GM12878 (cell line): ENCODE measurements around the gene APCDD1L. TPM values are rescaled to one million over a fixed set of nuclear protein-coding genes. Genes with fewer than 3 reads are reported as not detected.

ENCODE experiments used
- ATAC-seq: fragments of 200-7000 bp; cut with Tn5 transposase; 3 replicates; pipeline ENCODE4 v1.9.1; 2020; ENCODE audit warnings: mild to moderate bottlenecking, moderate library complexity
- BruUV-seq: library from RNA; stranded (reverse); fragments of 400-500 nt; replicated peaks from 2 replicates; lab custom pipeline; 2021; lab: Mats Ljungman, UMichigan
- CTCF ChIA-PET: fragments of 300-600 bp; sonication (Branson Sonifier 250); formaldehyde crosslinking; extraction: SDS; loops from one replicate; lab custom pipeline; 2021; ENCODE audit warnings: inconsistent platforms; lab: Yijun Ruan, JAX
- POLR2A ChIA-PET: fragments of 350-600 bp; formaldehyde crosslinking; extraction: SDS; loops from one replicate; lab custom pipeline; 2021; ENCODE audit warnings: inconsistent platforms; lab: Charles Lee
- RAD21 ChIA-PET: fragments of 300-600 bp; sonication (Branson Sonifier 250); formaldehyde crosslinking; loops from one replicate; lab custom pipeline; 2023; ENCODE audit warnings: antibody characterized with exemption; ENCODE audit not compliant: unreplicated experiment; lab: Charles Lee
- SMC1A ChIA-PET: fragments of 300-600 bp; sonication (Branson Sonifier 250); formaldehyde crosslinking; loops from one replicate; lab custom pipeline; 2023; ENCODE audit not compliant: unreplicated experiment, uncharacterized antibody; lab: Charles Lee
- DNase-seq: peaks from one replicate; pipeline ENCODE4 v3.0.0-alpha.2; 2011; ENCODE audit warnings: low read depth, low spot score
- FAIRE-seq: peaks from 3 replicates; lab custom pipeline; 2011; peaks lifted over from hg19 to GRCh38; lab: Jason Lieb, UNC
- H2AFZ ChIP-seq: 2 replicates; pipeline ENCODE4 v1.6.0; 2011; ENCODE audit warnings: low read depth, low read length, control low read depth; ENCODE audit not compliant: control insufficient read depth
- H3K27ac ChIP-seq: 2 replicates; pipeline ENCODE4 v1.5.1; 2011; ENCODE audit warnings: control low read depth; ENCODE audit not compliant: control insufficient read depth, insufficient read depth
- H3K27me3 ChIP-seq, 2 experiments: replicated peaks in 1 of 2; 2 replicates each; pipeline versions ENCODE4 v1.6.0 to v1.6.1; 2011; ENCODE audit warnings: low read length in 1 of 2; ENCODE audit not compliant: control insufficient read depth in 2 of 2, insufficient read depth in 2 of 2
- H3K36me3 ChIP-seq, 2 experiments: 2 replicates each; pipeline ENCODE4 v1.5.1; 2011; ENCODE audit warnings: low read length in 1 of 2; ENCODE audit not compliant: control insufficient read depth in 2 of 2, insufficient read depth in 2 of 2
- H3K4me1 ChIP-seq: 2 replicates; pipeline ENCODE4 v1.6.1; 2011; ENCODE audit warnings: mild to moderate bottlenecking, low read length, moderate library complexity, mixed read lengths; ENCODE audit not compliant: control insufficient read depth, insufficient read depth
- H3K4me2 ChIP-seq: 2 replicates; pipeline ENCODE4 v1.6.0; 2011; ENCODE audit warnings: control low read depth; ENCODE audit not compliant: control insufficient read depth, insufficient read depth
- H3K4me3 ChIP-seq: fragments of 200-600 bp; sonication (generic); 2 replicates; pipeline ENCODE4 v1.5.1; 2016
- H3K79me2 ChIP-seq: 2 replicates; pipeline ENCODE4 v1.6.0; 2011; ENCODE audit warnings: low read length; ENCODE audit not compliant: control insufficient read depth, insufficient read depth
- H3K9ac ChIP-seq: 2 replicates; pipeline ENCODE4 v1.8.0; 2011; ENCODE audit warnings: low read length, control low read depth, mixed read lengths; ENCODE audit not compliant: control insufficient read depth, insufficient read depth
- H3K9me3 ChIP-seq: replicated peaks from 3 replicates; pipeline ENCODE4 v1.5.1; 2011; ENCODE audit warnings: mild to moderate bottlenecking, low read length; ENCODE audit not compliant: control insufficient read depth, insufficient read depth
- H4K20me1 ChIP-seq: 2 replicates; pipeline ENCODE4 v1.6.0; 2011; ENCODE audit not compliant: control insufficient read depth, insufficient read depth
- CBX3 ChIP-seq: fragments of 200-600 bp; sonication (generic); IDR thresholded peaks from 2 replicates; pipeline ENCODE4 v1.6.1; 2016; ENCODE audit warnings: low read depth, borderline replicate concordance
- CREB1 ChIP-seq: IDR thresholded peaks from 2 replicates; pipeline ENCODE4 v1.6.1; 2012; ENCODE audit warnings: low read depth, mild to moderate bottlenecking, inconsistent platforms
- E2F4 ChIP-seq: IDR thresholded peaks from 2 replicates; pipeline ENCODE4 v1.6.1; 2012; ENCODE audit warnings: low read depth, low read length, improper control_type of control experiment
- GABPA ChIP-seq: IDR thresholded peaks from 2 replicates; pipeline ENCODE4 v1.6.1; 2014; ENCODE audit warnings: antibody characterized with exemption, low read depth, mild to moderate bottlenecking, inconsistent platforms
- PAX5 ChIP-seq: IDR thresholded peaks from 2 replicates; pipeline ENCODE4 v1.6.1; 2011; ENCODE audit warnings: low read depth, low read length, borderline replicate concordance
- RELB ChIP-seq: fragments of 450-650 bp; IDR thresholded peaks from 2 replicates; pipeline ENCODE4 v1.6.1; 2017; ENCODE audit warnings: low read depth, mild to moderate bottlenecking, moderate library complexity
- SMARCA5 ChIP-seq: fragments of 450-650 bp; IDR thresholded peaks from 2 replicates; pipeline ENCODE4 v1.6.1; 2017; ENCODE audit warnings: mild to moderate bottlenecking
- USF2 ChIP-seq: IDR thresholded peaks from 2 replicates; pipeline ENCODE4 v1.6.1; 2011; ENCODE audit warnings: low read depth, low read length, improper control_type of control experiment, borderline replicate concordance
- ZBED1 ChIP-seq: IDR thresholded peaks from 2 replicates; pipeline ENCODE4 v1.6.1; 2016; ENCODE audit warnings: borderline replicate concordance
- ZNF274 ChIP-seq: IDR thresholded peaks from one replicate; pipeline ENCODE4 v1.8.0; 2011; ENCODE audit not compliant: insufficient read length, insufficient read depth
- ZNF622 ChIP-seq: fragments of 450-650 bp; IDR thresholded peaks from 2 replicates; pipeline ENCODE4 v1.6.1; 2017; ENCODE audit warnings: mild to moderate bottlenecking, inconsistent platforms
- WGBS: methylation state at CpG from one replicate; pipeline ENCODE4 v1.1.6; 2016; ENCODE audit warnings: low lambda C conversion rate; ENCODE audit not compliant: insufficient replicate concordance, insufficient coverage; ENCODE audit errors: missing lambda C conversion rate; 5-methylcytosine and 5-hydroxymethylcytosine counted together
- in situ Hi-C: fragments of 300-500 bp; cut with MboI; formaldehyde crosslinking; loops from 9 replicates; pipeline ENCODE4 v1.14.3; 2018; ENCODE audit warnings: mixed read lengths
- intact Hi-C: fragments of 100-400 bp; cut with micrococcal nuclease; formaldehyde crosslinking; loops from one replicate; pipeline ENCODE4 v1.14.2; 2022; ENCODE audit not compliant: unreplicated experiment
- polyA plus RNA-seq, 11 experiments: library from polyadenylated mRNA; depleted of rRNA in 4 of 11; unstranded in 6 of 11; stranded (reverse) in 5 of 11; fragments of >200 nt; fragmentation: Nextera tagmentation in 4 of 11; fragmentation: Illumina TruSeq in 1 of 11; extraction: Ambion mirVana in 4 of 11; extraction: Trizol in 1 of 11; gene quantifications; 1 replicate in 1 of 11; 2 replicates in 10 of 11; pipeline versions ENCODE4 v1.2.1 to v1.2.3, GENCODE V29; 2011 to 2016; ENCODE audit warnings: inconsistent platforms in 2 of 11, missing spikeins in 2 of 11, low read depth in 1 of 11
- total RNA-seq, 4 experiments: library from RNA; depleted of rRNA in 3 of 4; stranded (reverse); fragments of >200 nt in 3 of 4; fragmentation: Illumina TruSeq in 1 of 4; extraction: Trizol in 1 of 4; gene quantifications; 2 replicates each; pipeline versions ENCODE4 v1.2.1 to v1.2.3, GENCODE V29; 2013 to 2021
- TF ChIP-seq, protein P1 (sequence below): IDR thresholded peaks from 2 replicates; pipeline ENCODE4 v1.6.1; 2011; ENCODE audit warnings: mild to moderate bottlenecking, low read depth, low read length, moderate library complexity; ENCODE audit not compliant: insufficient replicate concordance
- TF ChIP-seq, protein P2 (sequence below): fragments of 450-650 bp; IDR thresholded peaks from 2 replicates; pipeline ENCODE4 v1.6.1; 2017; ENCODE audit warnings: mild to moderate bottlenecking, moderate library complexity

The APCDD1L gene
- total and polyA plus RNA-seq, 10 of the 15 experiments (the other 5 are each of a cell fraction or from before 2014, with no cell fraction given): 0.14 to 0.50 TPM; not detected in 8

DNA sequence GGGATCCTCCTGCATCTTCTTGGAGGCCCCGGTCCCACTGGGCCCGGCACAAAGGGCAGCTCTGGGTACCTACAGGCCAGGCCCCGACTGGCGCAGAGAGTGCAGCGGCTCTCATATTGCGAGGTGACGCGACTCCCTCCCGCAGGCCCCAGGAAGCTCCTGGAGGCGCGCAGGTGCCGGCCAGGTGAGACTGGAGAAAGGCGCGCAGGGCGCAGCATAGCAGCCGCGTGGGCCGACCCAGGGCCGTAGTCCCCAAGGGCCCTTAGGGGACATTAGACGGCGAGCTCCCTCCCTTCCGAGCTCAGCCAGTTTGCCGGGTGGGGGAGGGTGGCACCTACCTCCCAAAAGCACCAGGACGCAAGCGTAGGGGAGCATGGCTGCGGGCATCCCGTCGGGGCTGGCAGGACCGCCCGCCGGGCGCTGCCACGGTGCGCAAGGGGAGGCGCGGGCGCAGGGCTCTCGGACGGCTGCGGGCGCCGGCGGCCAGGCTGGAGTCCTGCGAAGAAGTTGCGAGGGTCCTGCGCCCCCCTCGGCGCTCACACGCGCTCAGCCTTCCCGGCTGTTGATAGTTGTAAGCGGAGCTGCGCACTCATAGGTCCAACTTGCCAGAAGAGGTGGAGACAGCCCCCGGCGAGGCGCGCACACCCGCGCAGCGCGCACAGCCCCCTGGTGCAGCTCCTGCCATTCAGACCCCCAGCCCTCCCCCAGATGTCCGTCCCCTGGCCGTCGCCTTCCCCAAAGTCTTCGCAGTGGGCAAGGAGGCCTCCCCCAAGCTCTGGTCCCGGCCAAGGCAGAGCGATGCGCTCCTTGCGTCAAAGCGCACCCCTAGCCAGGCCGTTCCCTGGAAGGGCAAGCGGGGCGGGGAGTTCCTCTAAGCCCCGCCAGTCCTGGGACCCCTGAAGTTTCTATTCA lies 622 bp downstream of the APCDD1L start:
- DNase-seq (no peak), ATAC-seq (no peak), FAIRE-seq (no peak)
- Histone ChIP-seq H3K36me3 (no peaks in the 10 kb centered on the region), H3K79me2 (no peaks in the 10 kb centered on the region), H3K27ac (no peak overlapping the region), H4K20me1 (no peaks in the 10 kb centered on the region), H3K9me3 (no peaks in the 10 kb centered on the region), H3K4me2 (no peak overlapping the region), H3K9ac (no peak overlapping the region), H3K4me3 (no peak overlapping the region), H2AFZ (no peak overlapping the region), H3K4me1 (no peaks in the 10 kb centered on the region), H3K27me3 (no peaks in the 10 kb centered on the region; a peak in 2 of 4 replicates)
- 48% methylated on average over 64 of the region's 74 CpGs for WGBS
- in situ Hi-C loops: no loop called here
- intact Hi-C loops: no loop called here
- ChIA-PET CTCF (no interaction called here), SMC1A (no interaction called here), POLR2A (no interaction called here), RAD21 (no interaction called here)
- BruUV-seq: no TSS peak
- TF ChIP-seq, protein P1, sequence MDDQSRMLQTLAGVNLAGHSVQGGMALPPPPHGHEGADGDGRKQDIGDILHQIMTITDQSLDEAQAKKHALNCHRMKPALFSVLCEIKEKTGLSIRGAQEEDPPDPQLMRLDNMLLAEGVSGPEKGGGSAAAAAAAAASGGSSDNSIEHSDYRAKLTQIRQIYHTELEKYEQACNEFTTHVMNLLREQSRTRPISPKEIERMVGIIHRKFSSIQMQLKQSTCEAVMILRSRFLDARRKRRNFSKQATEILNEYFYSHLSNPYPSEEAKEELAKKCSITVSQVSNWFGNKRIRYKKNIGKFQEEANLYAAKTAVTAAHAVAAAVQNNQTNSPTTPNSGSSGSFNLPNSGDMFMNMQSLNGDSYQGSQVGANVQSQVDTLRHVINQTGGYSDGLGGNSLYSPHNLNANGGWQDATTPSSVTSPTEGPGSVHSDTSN: no peak
- no peak for TF ChIP-seq USF2
- TF ChIP-seq E2F4: no peak
- no peak for TF ChIP-seq PAX5
- TF ChIP-seq CBX3: no peak
- TF ChIP-seq CREB1: no peak
- no peak for TF ChIP-seq SMARCA5
- TF ChIP-seq GABPA: no peak
- TF ChIP-seq ZNF274: no peak
- TF ChIP-seq, protein P2, sequence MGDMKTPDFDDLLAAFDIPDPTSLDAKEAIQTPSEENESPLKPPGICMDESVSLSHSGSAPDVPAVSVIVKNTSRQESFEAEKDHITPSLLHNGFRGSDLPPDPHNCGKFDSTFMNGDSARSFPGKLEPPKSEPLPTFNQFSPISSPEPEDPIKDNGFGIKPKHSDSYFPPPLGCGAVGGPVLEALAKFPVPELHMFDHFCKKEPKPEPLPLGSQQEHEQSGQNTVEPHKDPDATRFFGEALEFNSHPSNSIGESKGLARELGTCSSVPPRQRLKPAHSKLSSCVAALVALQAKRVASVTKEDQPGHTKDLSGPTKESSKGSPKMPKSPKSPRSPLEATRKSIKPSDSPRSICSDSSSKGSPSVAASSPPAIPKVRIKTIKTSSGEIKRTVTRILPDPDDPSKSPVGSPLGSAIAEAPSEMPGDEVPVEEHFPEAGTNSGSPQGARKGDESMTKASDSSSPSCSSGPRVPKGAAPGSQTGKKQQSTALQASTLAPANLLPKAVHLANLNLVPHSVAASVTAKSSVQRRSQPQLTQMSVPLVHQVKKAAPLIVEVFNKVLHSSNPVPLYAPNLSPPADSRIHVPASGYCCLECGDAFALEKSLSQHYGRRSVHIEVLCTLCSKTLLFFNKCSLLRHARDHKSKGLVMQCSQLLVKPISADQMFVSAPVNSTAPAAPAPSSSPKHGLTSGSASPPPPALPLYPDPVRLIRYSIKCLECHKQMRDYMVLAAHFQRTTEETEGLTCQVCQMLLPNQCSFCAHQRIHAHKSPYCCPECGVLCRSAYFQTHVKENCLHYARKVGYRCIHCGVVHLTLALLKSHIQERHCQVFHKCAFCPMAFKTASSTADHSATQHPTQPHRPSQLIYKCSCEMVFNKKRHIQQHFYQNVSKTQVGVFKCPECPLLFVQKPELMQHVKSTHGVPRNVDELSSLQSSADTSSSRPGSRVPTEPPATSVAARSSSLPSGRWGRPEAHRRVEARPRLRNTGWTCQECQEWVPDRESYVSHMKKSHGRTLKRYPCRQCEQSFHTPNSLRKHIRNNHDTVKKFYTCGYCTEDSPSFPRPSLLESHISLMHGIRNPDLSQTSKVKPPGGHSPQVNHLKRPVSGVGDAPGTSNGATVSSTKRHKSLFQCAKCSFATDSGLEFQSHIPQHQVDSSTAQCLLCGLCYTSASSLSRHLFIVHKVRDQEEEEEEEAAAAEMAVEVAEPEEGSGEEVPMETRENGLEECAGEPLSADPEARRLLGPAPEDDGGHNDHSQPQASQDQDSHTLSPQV: no peak
- no peak for TF ChIP-seq ZBED1
- TF ChIP-seq ZNF622: no peak
- no peak for TF ChIP-seq RELB
